NCI-H2196 treated with DMSO at 0.1 percent for 48 hours (cell line): Measurements from ENCODE around the gene TSPAN18.

Experiments used
- DNase-seq: peaks from one replicate; lab custom pipeline; 2025; ENCODE audit not compliant: unreplicated experiment; lab: John Stamatoyannopoulos, UW

TSPAN18 gene

DNA sequence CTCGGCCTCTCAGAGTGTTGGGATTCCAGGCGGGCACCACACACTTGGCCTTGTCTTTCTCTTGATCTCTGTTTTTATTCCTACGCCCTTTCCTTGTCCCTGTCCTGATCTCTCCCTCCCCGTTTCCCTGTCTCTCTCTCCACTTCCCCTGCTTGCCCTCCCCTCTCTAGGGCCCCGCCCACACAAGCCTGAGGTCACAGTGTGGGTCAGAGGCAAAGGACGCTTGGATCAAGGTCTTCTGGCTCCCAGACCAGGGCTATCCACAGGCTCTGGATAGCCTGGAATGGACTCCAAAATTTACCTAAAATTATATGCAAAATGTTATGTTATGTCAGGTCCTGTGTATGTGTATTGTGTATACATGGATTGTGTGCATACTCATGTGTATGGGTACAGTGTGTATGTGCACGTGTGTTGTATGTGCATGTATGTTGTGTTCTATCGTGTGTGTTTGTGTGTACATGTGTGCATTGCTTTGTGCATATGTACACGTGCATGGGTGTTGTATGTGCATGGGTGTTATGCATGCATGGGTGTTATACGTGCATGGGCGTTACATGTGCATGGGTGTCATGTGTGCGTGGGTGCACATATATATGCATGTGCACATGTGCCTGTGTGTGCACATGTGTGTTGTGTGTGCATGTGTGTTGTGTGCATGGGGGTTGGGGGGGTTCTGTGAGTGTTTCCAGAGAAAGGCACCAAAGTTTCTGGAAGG lies 185.7 kb downstream of the TSPAN18 start:
- no peak for DNase-seq

DNA sequence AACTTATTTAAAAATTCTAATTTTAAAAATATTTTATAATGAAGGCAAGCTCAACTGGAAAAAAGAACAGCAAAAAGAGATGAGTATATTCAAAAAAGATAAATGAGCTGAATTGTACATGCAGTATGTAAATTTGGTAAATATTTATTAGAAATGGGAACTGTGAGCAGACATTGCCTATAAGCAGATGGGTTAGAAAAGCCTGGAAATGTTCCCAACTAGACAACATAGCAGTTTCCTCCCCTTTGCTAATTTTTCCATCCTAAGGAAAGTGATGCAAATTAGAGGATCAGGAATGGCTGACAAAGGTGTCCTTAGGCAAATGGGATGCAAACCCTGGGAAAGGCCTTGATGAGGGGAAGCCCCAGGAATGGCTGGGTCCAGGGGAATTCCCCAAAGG lies 186.7 kb downstream of the TSPAN18 start:
- DNase-seq, result no peak

DNA sequence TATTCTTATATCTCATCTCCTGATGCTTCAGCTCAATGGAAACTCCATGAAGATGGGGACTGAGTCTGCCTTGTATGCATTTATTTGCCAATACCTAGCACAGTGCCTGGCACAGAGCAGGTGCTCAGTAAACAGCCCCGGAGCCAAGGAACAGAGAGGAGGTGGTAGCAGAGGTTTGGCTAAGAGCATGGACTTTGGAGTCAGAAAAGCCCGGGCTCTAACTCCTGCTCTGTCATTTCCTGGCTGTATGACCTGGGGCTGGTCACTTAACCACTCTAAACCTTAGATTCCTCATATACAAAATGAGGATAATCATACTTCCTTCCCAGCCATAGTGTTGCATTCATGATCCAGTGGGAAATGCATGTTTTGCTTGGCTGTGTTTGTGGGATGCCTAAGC lies 187.3 kb downstream of the TSPAN18 start:
- DNase-seq, result no peak

DNA sequence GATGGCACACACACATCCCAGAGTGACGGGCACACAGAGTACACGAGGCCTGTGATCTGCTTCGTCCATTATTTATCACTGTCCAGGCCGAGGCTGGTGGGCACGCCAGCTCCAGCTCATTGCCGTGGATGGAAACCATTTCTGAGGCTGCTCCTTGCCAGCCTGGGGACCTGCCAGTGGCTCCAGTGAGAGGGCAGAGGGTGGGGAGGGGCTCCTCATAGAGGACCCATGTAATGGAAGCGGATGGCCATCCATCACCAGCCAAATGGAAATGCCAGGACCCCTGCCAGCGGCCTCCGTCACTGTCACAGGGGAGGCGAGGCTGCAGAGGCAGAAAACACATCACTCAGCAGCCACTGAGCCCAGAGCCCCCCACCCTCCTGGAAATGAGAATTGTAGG lies 188.2 kb downstream of the TSPAN18 start:
- no peak for DNase-seq

DNA sequence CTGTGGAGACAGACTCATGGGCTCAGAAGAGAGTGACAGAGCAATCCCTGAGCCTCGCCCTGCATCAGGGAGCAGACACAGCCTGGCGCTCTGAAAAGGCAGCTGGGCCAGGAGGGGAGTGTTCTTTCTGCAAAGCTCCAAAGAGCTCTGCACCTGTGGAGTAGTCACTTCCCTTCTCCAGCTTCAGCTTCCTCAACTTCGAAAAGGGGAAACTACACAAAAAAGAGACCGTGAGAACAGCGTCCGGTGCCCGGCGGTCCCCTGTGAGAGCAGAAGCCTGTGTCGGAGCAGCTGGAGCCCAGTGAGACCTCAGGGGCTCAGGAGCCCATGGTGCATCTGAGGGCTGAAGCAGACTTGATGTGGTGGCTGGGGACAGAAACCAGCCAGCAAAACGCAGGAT lies 188.9 kb downstream of the TSPAN18 start:
- DNase-seq, result no peak

DNA sequence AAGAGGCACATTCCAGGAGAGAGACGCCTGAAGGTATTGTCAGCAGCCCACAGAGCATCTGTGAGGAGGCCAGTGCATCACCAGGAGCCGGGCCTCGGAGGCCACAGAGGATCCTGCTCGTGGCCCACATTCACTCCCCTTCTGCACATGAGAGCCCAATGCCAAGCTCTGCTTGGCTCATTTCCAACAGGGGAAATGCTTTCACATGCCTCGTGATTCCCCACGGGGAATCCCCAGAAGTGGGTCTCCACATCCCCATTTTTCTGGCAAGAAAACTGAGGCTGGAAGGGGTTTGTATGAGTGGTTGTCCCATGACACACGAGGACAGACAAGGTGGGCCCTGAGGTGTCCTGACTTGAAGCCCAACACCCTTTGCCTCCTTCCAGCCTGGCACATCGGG lies 189.6 kb downstream of the TSPAN18 start:
- DNase-seq, result no peak

DNA sequence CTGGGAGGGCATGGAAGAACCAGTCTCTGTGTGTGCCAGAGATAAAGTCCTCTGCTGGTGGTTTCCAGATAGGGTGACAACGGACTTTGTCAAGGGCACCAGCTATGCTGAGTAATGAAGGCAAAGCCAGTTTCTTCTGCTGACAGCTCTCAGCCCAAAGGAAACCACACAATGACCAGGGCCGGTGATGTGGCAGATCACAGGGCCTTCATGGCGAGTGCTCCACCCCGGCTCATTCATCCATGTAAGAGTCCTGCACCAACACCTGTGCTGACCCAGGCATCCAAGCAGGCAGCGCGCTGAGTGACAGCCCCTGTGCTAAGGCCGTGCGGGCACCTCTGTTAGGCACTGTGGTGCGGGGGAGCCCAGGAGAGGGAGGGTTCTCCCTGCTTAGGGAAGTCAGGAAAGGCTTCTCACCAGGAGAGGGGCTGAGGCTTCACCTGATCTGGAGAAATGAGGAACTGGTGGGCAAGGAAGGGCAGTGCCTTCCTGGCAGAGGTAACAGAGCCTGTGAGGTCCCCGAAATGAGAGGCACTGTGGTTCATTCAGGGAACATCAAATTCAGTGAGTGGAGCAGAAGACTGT lies 190.1 kb downstream of the TSPAN18 start:
- DNase-seq, result no peak

DNA sequence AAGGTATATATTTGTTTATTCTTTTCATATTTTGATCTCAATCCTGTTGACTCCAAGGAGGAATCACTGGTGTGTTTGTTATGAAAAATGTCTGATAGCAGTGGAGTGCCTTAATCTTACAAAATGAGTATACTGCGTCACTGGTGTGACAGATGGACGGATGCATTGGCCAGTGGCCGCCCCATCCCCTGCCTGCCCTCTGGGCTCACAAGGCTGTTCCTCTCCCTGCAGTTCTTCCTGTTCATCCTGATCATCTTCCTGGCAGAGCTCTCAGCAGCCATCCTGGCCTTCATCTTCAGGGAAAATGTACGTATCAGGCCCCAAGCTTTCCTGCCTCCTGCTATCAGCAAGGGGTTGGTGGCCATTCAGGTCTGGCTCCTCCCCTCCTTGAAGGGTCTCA lies 191.0 kb downstream of the TSPAN18 start:
- DNase-seq, result no peak

DNA sequence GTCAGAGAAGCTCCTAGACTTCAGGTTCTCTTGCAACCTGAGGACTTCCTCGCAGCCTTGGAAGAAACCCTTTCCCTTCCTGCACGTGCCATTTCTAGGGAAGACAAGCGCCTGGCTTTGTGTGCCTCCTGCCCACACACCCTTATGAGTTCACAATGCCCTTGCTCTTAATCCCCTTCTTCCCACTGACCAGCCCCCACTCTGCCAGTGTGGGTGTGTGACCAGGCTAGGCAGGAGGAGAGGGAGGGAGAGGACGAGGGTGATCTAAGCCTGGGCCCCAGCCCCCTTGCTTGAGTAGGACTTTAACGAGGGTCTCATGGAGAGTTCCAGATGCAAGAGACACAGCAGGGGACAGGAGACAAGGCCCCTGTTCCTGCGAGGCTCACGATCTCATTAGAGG lies 193.7 kb downstream of the TSPAN18 start:
- no peak for DNase-seq

DNA sequence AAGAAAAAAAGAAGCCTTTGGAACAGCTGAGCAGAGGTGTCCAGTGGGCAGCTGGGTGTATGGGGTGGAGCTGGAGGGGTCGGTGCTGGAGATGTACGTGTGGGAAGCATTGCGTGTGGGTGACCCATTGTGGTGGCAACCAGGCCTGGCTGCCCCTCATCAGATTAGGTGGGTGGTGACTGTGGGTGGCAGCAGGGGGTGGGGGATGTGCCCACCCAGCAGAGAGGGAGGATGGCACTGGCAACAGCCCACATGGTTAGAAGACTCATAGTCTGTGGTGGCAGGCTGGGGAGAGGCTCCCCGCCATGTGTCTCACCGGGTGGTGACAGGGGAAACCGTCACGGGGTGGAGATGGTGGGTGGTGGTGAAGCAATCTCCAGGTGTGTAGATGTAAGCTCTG lies 196.4 kb downstream of the TSPAN18 start:
- no peak for DNase-seq

DNA sequence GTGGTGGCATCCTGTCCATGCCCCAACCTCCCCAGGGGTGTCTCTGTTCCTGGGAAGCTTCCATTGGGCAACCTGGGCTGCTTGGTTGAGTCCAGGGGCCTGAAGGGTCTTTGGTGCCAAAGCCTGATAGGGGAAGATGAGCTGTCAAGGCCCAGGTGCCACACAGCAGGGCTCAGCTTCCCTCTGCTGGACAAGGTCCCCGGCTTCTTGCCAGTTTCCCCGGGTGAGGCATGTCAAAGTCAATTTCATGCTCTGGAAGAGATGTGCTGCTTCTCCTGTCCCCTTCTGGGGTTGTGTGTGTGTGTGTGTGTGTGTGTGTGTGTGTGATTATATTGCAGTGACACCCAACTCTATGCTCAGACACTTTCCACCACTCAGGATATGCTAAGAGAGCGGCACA lies 197.0 kb downstream of the TSPAN18 start:
- DNase-seq, result no peak

DNA sequence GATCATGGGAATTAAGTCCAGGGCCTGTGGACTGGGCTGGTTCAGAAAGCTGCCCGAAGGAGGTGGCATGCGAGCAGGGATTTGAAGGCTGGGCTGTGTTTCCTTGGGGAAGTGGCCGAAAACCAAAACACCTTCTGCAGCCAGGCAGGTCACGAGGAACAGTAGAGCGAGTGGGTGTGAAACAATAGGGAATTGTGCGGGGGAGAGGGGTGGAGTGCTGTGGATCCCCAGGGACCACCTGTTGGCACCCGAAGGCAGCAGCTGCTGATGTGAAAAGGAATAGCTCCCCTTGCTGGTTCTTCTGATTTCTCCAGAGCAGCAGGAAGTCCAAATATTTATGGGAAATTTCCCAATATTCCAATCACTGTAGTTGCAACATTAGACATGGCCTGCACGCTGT lies 199.3 kb downstream of the TSPAN18 start:
- no peak for DNase-seq

DNA sequence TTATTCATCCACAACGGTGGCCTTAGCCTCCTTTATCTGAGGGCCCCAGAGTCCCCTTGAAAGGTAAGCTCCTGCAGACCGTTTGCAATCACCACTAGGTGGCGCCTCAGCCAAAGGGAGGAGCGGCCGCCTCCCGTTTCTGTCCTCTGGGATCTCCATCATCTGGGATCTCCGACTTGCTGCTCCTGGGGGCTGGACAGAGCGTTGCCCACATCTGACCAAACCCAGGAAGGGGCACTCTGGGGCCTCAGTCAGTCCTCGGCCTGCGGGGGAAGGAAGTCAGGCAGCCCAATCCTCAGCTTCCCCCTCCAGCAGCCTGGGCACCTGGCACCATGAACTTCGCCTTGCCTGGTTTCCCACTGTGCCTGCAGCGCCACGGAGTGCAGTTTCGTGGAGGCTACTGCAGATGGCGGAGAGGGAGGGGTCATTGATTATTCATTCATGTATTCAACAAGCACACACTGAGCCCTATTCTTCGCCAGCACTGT lies 200.5 kb downstream of the TSPAN18 start:
- DNase-seq, result peak; percentile 41

DNA sequence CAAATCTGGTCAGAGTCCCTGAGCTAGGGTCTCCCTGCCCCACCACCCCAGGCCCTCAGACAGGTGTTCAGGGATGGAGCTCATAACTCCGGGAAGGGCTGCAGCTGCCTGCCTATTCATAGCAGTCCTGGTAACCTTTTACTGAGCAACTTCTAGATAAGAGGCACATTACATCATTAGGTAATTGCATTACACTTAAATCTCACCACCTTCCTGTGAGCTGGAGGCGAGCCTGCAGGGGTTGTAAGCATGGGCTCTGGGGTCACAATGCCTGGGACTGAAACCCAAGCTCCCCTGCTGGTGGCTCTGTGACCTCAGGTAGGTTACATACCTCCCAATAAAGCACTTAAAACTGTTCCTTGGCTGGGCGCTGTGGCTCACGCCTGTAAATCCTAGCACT lies 201.4 kb downstream of the TSPAN18 start:
- no peak for DNase-seq

DNA sequence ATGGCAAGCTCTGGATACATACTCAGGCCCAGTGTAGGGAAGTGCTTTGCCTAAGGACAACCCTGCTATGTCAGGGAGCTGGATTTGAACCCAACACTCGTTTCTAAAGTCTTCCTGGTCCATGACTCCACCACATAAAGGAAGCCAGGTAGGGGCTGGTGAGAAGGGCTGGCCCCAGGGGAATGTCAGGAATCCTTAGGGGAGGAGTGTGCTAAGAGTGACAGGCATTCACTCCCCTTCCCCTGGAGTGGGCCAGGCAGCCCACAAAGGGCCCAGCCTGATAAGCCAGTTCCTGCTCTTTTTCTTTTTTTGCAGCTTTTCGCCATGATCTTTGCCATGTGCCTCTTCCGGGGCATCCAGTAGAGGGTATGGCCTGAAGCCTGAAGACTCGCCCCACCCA lies 202.1 kb downstream of the TSPAN18 start:
- DNase-seq, result no peak

DNA sequence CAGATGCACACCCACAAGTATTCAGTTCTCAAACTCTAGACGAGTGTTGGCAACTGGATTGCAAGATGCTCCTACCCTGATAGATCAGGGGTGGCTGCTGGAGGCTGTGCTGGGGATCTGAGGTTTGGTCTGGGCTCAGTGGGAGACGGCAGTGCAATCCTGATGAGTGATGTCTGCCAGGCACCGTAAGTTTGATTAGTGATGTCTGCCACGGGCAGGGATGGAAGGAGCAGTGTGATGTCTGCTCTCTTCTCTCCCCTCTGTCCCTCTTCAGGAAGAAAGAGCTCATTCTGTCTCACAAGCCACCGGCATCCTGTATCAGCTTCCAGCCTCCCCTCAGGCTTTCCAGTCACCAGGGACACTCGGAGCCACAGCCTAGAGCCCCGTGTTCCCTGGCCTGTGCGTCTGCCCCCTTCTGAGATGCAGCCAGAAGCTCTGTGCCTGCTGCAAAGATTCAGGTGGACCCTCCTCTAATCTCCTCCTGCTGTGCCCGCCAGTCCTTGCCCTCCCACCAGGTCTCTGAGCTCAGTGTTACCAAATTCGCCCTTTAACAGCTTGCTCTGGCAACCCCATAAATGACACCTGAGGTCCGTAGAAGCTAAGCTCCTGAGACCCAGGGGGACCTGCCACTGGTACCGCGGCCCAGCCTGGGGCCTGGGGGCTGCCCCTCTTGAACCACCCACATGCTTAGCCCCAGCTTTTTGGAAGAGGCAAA lies 204.0 kb downstream of the TSPAN18 start:
- no peak for DNase-seq

DNA sequence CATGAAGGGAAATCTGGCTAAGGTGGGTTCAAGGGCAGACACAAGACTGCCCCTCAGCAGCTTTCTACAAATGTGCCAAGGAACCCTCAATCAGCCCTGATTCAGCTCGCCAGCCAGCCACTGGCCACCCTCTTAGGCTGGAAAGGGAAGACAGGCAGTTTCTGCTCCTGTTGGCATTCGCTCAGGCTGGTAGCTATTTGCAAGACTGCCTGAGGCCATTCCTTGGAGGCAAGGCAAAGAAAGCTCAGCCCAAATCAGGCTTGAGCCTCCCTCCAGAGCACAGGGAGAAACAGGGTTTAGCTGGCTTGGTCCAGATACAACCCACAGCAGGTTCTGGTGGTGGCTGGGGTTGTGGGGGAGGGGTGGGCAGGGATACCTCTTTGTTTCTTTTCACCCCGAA lies 204.7 kb downstream of the TSPAN18 start:
- no peak for DNase-seq

DNA sequence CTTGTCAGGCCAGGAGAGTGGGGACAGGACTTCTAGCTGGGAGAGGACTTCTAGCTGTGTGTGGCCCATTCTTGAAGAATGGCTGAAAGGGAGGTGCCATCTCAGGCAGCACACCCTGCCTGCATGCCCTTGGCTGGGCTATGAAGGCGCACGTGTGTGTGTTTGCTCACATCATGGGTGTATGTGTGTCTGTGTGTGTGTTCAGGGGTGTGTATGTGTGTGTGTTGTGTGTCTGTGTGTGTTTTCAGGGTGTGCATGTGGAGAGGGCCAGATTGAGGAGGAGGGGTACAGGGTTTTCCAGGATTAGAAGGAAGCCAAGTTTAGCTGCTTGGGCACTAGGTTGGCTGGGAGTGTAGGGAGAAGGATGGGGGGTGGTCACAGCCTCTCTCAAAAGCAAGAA lies 207.3 kb downstream of the TSPAN18 start:
- DNase-seq, result no peak

DNA sequence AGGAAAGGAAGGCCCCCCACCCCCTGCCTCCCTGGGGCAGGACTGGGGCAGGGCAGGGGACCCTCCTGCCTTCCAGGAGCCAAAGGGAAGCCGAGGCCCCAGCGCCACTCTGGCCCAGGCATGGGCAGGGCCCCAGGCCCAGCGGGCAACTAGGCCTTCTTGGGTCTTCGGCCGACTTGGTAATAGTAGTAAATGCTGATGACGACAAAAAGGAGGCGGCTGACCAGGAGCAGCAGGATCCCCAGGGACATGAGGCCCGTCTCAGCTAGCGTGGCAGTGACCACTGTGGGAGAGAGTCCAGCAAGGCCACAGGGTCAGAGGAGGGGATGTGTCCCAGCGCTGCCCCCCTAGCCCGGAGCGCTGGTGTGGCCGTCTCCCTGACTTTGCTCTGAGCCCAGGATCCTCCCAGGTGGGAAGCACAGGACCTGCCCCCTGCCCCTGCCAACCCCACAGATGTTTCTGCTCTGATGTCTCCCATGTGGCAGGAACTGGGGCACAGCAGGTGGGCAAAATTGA lies 208.0 kb downstream of the TSPAN18 start:
- DNase-seq, result no peak

DNA sequence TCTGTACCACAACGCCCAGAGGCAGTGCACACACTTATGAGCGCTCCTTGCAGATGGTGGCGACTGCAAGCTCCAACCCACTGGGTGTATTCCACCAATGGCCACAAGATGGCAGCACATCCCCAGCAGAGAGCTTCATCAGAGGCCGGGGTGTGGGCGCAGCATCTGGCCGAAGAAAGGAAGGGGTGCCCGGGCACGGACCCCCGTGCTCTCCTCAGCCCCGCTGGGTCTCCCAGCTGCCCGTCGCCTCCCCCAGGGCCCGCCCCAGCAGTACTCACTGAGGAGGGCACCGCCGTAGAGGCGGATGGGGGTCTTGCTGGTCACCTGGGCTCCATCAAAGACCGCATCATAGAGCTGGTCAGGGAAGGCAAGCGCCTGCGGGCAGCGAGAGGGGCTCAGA lies 209.8 kb downstream of the TSPAN18 start:
- peak; percentile 34 for DNase-seq

DNA sequence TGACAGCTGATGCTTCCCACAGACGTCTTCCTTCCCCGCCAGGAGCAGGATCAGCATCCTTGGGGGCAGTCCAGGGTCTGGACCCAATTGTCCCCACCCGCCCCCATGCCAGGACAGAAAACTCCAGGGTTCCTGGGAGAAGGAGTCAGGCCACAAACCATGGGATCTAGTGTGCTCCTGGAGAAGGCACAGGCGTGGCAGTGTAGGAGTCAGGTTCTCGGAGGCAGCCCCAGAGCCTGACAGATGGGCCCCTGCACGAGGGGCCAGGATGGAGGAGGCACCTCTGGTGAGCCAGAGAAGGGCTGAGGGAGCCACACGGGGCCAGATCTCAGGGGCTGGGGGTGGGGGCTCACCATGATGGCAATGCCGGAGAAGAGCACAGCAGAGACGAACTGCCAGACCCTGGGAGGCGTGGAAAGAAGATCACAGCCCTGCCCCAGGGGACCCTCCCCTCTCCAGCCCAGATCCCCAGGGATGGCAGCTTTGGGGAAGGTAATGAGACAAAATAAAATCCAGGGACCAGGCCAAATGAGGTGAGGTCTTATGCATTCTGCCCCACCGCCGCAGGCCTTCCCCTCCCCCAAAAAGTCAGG lies 210.3 kb downstream of the TSPAN18 start:
- no peak for DNase-seq
